K562 (cell line): ENCODE measurements around the gene LAX1. TPM values are rescaled to one million over a fixed set of nuclear protein-coding genes. Genes with fewer than 3 reads are reported as not detected.

Experiments
- ARID2 ChIP-seq: fragments of 450-650 bp; IDR thresholded peaks from 2 replicates; pipeline ENCODE4 v1.6.1; 2017; ENCODE audit warnings: antibody characterized with exemption, mild to moderate bottlenecking
- BRD4 ChIP-seq: fragments of 200-600 bp; sonication (generic); IDR thresholded peaks from 2 replicates; pipeline ENCODE4 v1.6.1; 2017; ENCODE audit warnings: inconsistent platforms
- GTF2E2 ChIP-seq: fragments of 200-800 bp; sonication (Bioruptor generic); IDR thresholded peaks from 2 replicates; pipeline ENCODE4 v1.6.1; 2016; ENCODE audit warnings: missing genetic modification characterization, missing compliant biosample characterization
- HSF4 ChIP-seq: fragments of 250-450 bp; sonication (Bioruptor Pico); IDR thresholded peaks from 2 replicates; pipeline ENCODE4 v2.1.2; 2022; ENCODE audit warnings: mild to moderate bottlenecking, moderate library complexity, borderline replicate concordance
- JUNB ChIP-seq: fragments of 450-650 bp; formaldehyde crosslinking; conservative IDR thresholded peaks from 2 replicates; pipeline ENCODE4 v1.4.0; 2020; ENCODE audit warnings: mild to moderate bottlenecking
- MITF ChIP-seq: IDR thresholded peaks from 2 replicates; pipeline ENCODE4 v1.6.1; 2014; ENCODE audit warnings: antibody characterized with exemption
- MTA3 ChIP-seq: fragments of 450-650 bp; formaldehyde crosslinking; IDR thresholded peaks from 2 replicates; pipeline ENCODE4 v1.6.1; 2017; ENCODE audit warnings: mild to moderate bottlenecking, borderline replicate concordance
- NCOA2 ChIP-seq, 2 experiments: fragments of 450-650 bp; IDR thresholded peaks; 2 replicates each; pipeline ENCODE4 v1.6.1; 2018; ENCODE audit warnings: mild to moderate bottlenecking in 2 of 2, moderate library complexity in 1 of 2; ENCODE audit not compliant: partially characterized antibody in 2 of 2
- NR2C1 ChIP-seq, 2 experiments: fragments of 450-650 bp; IDR thresholded peaks; 2 replicates each; pipeline ENCODE4 v1.6.1; 2017; ENCODE audit warnings: mild to moderate bottlenecking in 2 of 2, antibody characterized with exemption in 1 of 2, inconsistent platforms in 1 of 2, missing compliant biosample characterization in 1 of 2, missing genetic modification characterization in 1 of 2
- PHB2 ChIP-seq: fragments of 450-650 bp; IDR thresholded peaks from 2 replicates; pipeline ENCODE4 v1.6.1; 2017; ENCODE audit warnings: low read depth
- PML ChIP-seq: IDR thresholded peaks from 2 replicates; pipeline ENCODE4 v1.6.1; 2012; ENCODE audit warnings: low read length, inconsistent platforms
- SMAD4 ChIP-seq: fragments of 250-450 bp; sonication (Bioruptor Pico); conservative IDR thresholded peaks from 2 replicates; pipeline ENCODE4 v1.8.0; 2021; ENCODE audit warnings: inconsistent platforms, mild to moderate bottlenecking, moderate library complexity
- SPI1 ChIP-seq: IDR thresholded peaks from 2 replicates; pipeline ENCODE4 v1.6.1; 2011; ENCODE audit warnings: low read depth, low read length, control low read depth, borderline replicate concordance
- SREBF1 ChIP-seq: fragments of 150-350 bp; IDR thresholded peaks from 2 replicates; pipeline ENCODE4 v1.6.1; 2014; ENCODE audit warnings: antibody characterized with exemption, low read depth, low read length, borderline replicate concordance
- TAL1 ChIP-seq: fragments of 450-650 bp; IDR thresholded peaks from 2 replicates; pipeline ENCODE4 v1.6.1; 2016; ENCODE audit warnings: mild to moderate bottlenecking
- TBL1XR1 ChIP-seq, 2 experiments: IDR thresholded peaks; 2 replicates each; pipeline ENCODE4 v1.6.1; 2012; ENCODE audit warnings: improper control_type of control experiment in 2 of 2, low read length in 2 of 2, mild to moderate bottlenecking in 1 of 2
- TCF3 ChIP-seq: sonication (generic); formaldehyde crosslinking; IDR thresholded peaks from 2 replicates; pipeline ENCODE4 v1.4.0; 2020; ENCODE audit warnings: mild to moderate bottlenecking, missing genetic modification reagents
- TCF7 ChIP-seq: sonication (generic); IDR thresholded peaks from 2 replicates; pipeline ENCODE4 v1.6.1; 2016; ENCODE audit warnings: antibody characterized with exemption, borderline replicate concordance
- ZFP91 ChIP-seq: sonication (generic); formaldehyde crosslinking; IDR thresholded peaks from 2 replicates; pipeline ENCODE4 v1.8.0; 2022; ENCODE audit warnings: mild to moderate bottlenecking, missing genetic modification reagents
- ZNF644 ChIP-seq: fragments of 200-800 bp; sonication (Bioruptor generic); IDR thresholded peaks from 2 replicates; pipeline ENCODE4 v1.6.1; 2016; ENCODE audit warnings: low read depth, missing genetic modification characterization, missing compliant biosample characterization
- polyA plus RNA-seq, 8 experiments: library from polyadenylated mRNA; depleted of rRNA in 4 of 8; stranded (reverse) in 5 of 8; unstranded in 3 of 8; fragments of >200 nt; fragmentation: Nextera tagmentation in 2 of 8; fragmentation: Illumina TruSeq in 1 of 8; extraction: Ambion mirVana in 2 of 8; extraction: Trizol in 1 of 8; gene quantifications; 2 replicates each; pipeline versions ENCODE4 v1.2.1 to v1.2.3, GENCODE V29; 2011 to 2014; ENCODE audit warnings: inconsistent platforms in 1 of 8, missing spikeins in 1 of 8
- total RNA-seq, 7 experiments: library from RNA; depleted of rRNA in 6 of 7; stranded (reverse); fragments of >200 nt in 6 of 7; fragmentation: Illumina TruSeq in 2 of 7; extraction: Trizol in 2 of 7; gene quantifications; 2 replicates each; pipeline versions ENCODE4 v1.2.1 to v1.2.3, GENCODE V29; 2011 to 2021; ENCODE audit warnings: low replicate concordance in 1 of 7
- TF ChIP-seq, protein P1 (sequence below), 2 experiments: IDR thresholded peaks in 1 of 2; conservative IDR thresholded peaks in 1 of 2; 2 replicates each; pipeline ENCODE4 v1.6.1; 2016; ENCODE audit warnings: low read depth in 2 of 2, mild to moderate bottlenecking in 1 of 2, missing compliant biosample characterization in 1 of 2, missing genetic modification characterization in 1 of 2, moderate library complexity in 1 of 2

The LAX1 gene
- total and polyA plus RNA-seq, 9 of the 15 experiments (the other 6 are each of a cell fraction or from before 2014, with no cell fraction given): not detected

DNA sequence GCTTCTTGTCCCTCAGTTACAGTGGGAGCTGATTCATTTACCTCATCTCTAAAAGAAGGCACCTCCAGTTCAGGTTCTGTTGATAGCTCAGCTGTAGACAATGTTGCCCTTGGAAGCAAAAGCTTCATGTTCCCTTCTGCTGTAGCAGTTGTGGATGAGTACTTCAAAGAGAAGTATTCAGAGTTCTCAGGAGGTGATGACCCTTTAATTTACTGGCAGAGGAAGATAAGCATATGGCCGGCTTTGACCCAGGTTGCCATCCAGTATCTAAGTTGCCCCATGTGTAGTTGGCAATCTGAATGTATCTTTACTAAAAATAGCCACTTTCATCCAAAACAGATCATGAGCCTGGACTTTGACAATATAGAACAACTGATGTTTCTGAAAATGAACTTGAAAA lies 35.0 kb downstream of the LAX1 start (continued):
- TF ChIP-seq ZFP91: no peak
- peak; percentile 59 for TF ChIP-seq TCF3 (CRISPR knock-in tag)
- TF ChIP-seq NR2C1 (IDR thresholded peaks at IDR 0.05): peak; percentile 22; the same call in 1 of the 2 replicates
- no peak for TF ChIP-seq NR2C1 (tag; IDR thresholded peaks at IDR 0.05)
- peak; percentile 81; the same call in 1 of the 2 replicates for TF ChIP-seq TCF7
- no peak for TF ChIP-seq BRD4
- TF ChIP-seq GTF2E2 (tag): 0 out of 2 replicates have a peak, but pooled peaks have one; percentile 8
- no peak for TF ChIP-seq JUNB (CRISPR knock-in tag)
- TF ChIP-seq PHB2: no peak
- TF ChIP-seq, protein P1, sequence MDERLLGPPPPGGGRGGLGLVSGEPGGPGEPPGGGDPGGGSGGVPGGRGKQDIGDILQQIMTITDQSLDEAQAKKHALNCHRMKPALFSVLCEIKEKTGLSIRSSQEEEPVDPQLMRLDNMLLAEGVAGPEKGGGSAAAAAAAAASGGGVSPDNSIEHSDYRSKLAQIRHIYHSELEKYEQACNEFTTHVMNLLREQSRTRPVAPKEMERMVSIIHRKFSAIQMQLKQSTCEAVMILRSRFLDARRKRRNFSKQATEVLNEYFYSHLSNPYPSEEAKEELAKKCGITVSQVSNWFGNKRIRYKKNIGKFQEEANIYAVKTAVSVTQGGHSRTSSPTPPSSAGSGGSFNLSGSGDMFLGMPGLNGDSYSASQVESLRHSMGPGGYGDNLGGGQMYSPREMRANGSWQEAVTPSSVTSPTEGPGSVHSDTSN (CRISPR knock-in tag; IDR thresholded peaks at IDR 0.05; ENCODE audit: low read depth): no peak
- TF ChIP-seq, protein P1 (tag; conservative IDR thresholded peaks at IDR 0.05; ENCODE audit: low read depth): 0 out of 2 replicates have a peak, but pooled peaks have one; percentile 5
- TF ChIP-seq HSF4 (CRISPR knock-in tag): no peak
- no peak for TF ChIP-seq SREBF1
- TF ChIP-seq MTA3: peak; percentile 43; the same call in 1 of the 2 replicates
- 0 out of 2 replicates have a peak, but pooled peaks have one; percentile 31 for TF ChIP-seq SMAD4
- TF ChIP-seq TBL1XR1 (IDR thresholded peaks at IDR 0.05; ENCODE audit: low read length in 2 of 2): peak in 1 of 2 experiments; percentile 55; a peak in 1 of 4 replicates
- TF ChIP-seq SPI1: no peak
- no peak for TF ChIP-seq ARID2
- TF ChIP-seq MITF: no peak
- TF ChIP-seq PML: peak; percentile 46; the same call in 1 of the 2 replicates
- no peak for TF ChIP-seq ZNF644 (tag)
- TF ChIP-seq NCOA2 (IDR thresholded peaks at IDR 0.05; ENCODE audit: partially characterized antibody in 2 of 2): peak in 1 of 2 experiments; percentile 18
- peak; percentile 60 for TF ChIP-seq TAL1
